Astrocyte of the cerebellum (primary cell): Measurements from ENCODE around the gene STX11.

Experiments
- DNase-seq: peaks from one replicate; pipeline ENCODE4 v3.0.0-alpha.2; 2011; ENCODE audit warnings: low read depth
- H3K4me3 ChIP-seq: 2 replicates; pipeline ENCODE4 v1.5.1; 2011; ENCODE audit warnings: mild to moderate bottlenecking, low read depth, low read length, moderate library complexity
- in situ Hi-C: cut with HindIII; loops from 2 replicates; pipeline ENCODE4 v1.10.0; 2017; ENCODE audit warnings: low sequenced_read_pairs
- TF ChIP-seq, protein P1 (sequence below): IDR thresholded peaks from 2 replicates; pipeline ENCODE4 v1.5.1; 2012; ENCODE audit warnings: low read length, low read depth, moderate library complexity, mild to moderate bottlenecking; ENCODE audit errors: missing control alignments

STX11 gene

DNA sequence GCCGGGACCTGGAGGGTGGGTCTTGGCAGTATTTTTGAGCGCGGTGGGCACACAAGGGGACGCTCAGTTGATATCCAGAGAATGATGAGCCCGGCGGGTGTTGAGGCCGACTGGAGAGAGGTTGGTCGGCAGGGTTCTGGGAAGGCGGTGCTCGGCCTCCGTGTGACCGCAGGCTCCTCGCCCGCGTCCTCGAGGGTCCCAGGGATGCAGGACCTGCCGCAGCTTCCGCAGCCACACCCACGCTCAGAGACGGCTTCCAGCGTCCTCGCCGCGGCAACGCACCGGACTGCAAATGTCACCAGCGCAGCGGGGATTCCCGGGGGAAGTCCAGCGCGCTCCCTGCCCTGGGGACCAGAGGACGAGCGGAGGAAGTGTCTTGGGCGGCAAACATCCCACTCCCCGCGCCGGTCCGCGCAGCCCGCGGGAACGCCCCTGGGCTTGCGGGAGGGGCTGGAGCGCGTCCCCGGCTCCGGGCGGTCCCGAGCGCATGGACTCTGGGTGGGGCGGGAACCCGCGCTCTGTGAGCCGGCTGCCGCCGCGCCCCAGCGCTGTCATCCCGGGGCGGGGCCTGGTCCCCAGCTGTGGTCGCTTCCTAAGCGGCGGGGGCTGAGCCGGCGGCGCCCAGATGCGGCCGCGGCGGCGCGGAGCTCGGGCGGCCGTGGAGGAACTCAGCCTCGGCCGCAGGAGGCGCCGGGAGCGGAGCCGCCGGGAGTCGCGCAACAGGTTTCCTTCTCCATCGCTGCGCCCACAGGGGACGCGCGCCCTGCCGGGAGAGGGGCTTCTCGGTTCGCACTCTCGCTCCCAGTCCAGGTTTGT lies at the start of gene STX11:
Gene STX11 (plus strand): TSS at position 624 of the 816 bp plus-strand sequence. CDS start 36,111 bp downstream, outside the sequence.
- TF ChIP-seq, protein P1, sequence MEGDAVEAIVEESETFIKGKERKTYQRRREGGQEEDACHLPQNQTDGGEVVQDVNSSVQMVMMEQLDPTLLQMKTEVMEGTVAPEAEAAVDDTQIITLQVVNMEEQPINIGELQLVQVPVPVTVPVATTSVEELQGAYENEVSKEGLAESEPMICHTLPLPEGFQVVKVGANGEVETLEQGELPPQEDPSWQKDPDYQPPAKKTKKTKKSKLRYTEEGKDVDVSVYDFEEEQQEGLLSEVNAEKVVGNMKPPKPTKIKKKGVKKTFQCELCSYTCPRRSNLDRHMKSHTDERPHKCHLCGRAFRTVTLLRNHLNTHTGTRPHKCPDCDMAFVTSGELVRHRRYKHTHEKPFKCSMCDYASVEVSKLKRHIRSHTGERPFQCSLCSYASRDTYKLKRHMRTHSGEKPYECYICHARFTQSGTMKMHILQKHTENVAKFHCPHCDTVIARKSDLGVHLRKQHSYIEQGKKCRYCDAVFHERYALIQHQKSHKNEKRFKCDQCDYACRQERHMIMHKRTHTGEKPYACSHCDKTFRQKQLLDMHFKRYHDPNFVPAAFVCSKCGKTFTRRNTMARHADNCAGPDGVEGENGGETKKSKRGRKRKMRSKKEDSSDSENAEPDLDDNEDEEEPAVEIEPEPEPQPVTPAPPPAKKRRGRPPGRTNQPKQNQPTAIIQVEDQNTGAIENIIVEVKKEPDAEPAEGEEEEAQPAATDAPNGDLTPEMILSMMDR = no peak
- in situ Hi-C loops = no loop called here
- DNase-seq = no peak
- H3K4me3 ChIP-seq = peak within 1 kb of the TSS; percentile 72

- no peak for DNase-seq
- TF ChIP-seq, protein P1 = no peak
- H3K4me3 ChIP-seq = no peak overlapping the region
- in situ Hi-C loops = loop anchor here (25.0 kb wide), 2 partner anchors 184 to 384 kb away; partner anchors contain the start of gene UTRN
These were observed 47.2 kb upstream of the STX11 start for GRCh38 chr6:144103026-144103563.

DNA sequence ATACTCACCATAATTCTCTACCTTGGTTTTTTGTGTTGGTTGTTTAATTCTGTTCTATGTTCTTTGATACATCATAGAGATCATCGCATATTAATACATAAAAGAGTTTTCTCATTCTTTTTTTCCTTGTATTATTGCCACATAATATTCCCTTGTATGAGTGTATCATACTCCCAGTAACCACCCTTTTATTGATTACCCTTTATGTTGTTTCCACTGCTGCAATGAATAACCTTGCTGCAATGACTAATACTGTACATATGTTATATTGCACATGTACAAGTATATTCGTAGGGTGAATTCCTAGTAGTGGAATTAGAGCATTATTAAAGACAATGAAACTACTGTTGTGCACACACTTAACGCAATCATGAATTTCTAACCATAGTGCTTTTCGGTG lies 45.8 kb upstream of the STX11 start:
- no peak overlapping the region for H3K4me3 ChIP-seq
- TF ChIP-seq, protein P1 = no peak
- in situ Hi-C loops = loop anchor here (25.0 kb wide), 2 partner anchors 183 to 383 kb away; partner anchors contain the start of gene UTRN
- DNase-seq = no peak

- H3K4me3 ChIP-seq = no peak overlapping the region
- TF ChIP-seq, protein P1 = peak; percentile 44
- peak; percentile 77 for DNase-seq
- in situ Hi-C loops = loop anchor here (25.0 kb wide), 2 partner anchors 182 to 382 kb away; partner anchors contain the start of gene UTRN
These were observed 45.3 kb upstream of the STX11 start for GRCh38 chr6:144104898-144105487.

- TF ChIP-seq, protein P1 = no peak
- in situ Hi-C loops = loop anchor here (25.0 kb wide), 2 partner anchors 181 to 381 kb away; partner anchors contain the start of gene UTRN
- no peak for DNase-seq
- no peak overlapping the region for H3K4me3 ChIP-seq
These were observed 44.1 kb upstream of the STX11 start for GRCh38 chr6:144106206-144106605.

DNA sequence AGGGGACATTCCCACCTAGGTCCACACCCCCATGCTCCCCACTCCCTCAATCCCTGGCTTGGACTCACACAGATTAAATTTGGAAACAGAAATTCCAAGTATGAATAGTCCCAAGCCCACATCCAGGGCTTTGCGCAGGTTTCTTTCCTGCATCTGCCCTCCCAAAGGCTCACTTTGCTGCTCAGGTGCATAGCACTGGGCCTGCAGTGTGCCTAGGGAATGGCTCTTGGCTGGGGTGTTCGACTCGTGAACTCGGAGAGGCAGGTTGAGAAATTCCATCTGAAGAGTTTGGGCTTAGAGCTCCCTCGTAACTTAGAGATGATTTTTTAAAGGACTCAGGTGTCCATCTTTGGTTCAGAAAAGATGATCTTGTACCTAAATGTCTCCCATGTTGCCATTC lies 40.1 kb upstream of the STX11 start:
- in situ Hi-C loops = loop anchor here (25.0 kb wide), 2 partner anchors 177 to 377 kb away; partner anchors contain the start of gene UTRN
- DNase-seq = no peak
- TF ChIP-seq, protein P1 = no peak
- H3K4me3 ChIP-seq = no peak overlapping the region
